IPS-NIHi11 (cell line): ENCODE measurements around the gene ADGRL3.

Experiments
- DNase-seq: peaks from one replicate; pipeline ENCODE4 v3.0.0; 2012; ENCODE audit warnings: mixed read lengths, low spot score

The ADGRL3 gene

DNA sequence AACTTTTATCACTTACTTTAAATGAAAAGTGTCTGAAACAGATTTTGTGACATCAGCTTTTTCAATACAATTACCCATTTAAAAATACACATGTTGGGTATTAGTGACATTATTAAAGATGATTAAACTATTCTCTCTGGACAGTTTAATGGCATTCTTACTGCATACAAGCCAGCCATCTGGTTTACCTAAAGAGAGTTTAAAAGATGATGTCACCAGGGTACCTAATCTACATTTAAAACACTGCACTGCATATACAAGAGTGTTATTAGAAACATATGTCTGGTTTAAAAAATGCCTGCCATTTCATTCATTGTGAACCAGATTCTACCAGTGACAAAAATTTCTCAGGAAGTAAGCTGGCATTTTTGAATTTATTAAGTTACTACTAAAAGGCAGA lies 919.1 kb downstream of the ADGRL3 start:
- no peak for DNase-seq

DNA sequence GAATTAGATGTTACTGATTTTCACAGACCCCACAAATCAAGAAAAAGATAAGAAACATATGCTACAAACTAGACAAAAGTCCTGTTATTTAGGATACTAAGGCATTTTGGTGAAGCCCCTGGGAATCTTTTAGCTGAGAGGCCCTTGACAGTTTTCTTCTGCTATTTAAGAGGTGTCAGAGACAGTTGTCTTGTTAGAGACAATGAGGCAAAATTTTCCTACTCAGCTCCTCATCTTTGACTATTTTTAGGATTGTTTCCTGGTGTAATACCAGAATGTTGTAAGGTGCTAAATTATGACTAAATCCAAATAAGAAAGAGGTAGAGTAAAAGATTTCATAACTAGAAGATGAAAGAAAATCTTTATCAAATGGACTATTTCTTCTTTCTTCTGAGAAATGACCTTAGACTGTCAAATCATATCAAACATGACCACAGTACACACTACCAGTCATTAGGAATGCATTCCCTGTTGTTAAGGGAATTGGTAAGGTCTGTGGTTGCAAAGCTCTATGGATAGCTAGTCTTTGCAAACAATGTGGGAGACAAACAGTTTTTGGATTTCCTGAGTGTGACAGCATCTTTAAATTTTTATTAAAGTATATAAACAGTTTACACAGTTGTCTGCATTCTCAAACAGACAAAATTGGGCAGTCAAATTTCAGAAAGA lies 926.1 kb downstream of the ADGRL3 start:
- DNase-seq = no peak
